Astrocyte of the cerebellum (primary cell): ENCODE data around the gene NSRP1.
A peak's percentile ranks its signal among the peaks of the same experiment; 100 is the strongest.

Experiments used
- DNase-seq: peaks from one replicate; pipeline ENCODE4 v3.0.0-alpha.2; 2011; ENCODE audit warnings: low read depth
- H3K4me3 ChIP-seq: 2 replicates; pipeline ENCODE4 v1.5.1; 2011; ENCODE audit warnings: mild to moderate bottlenecking, low read depth, low read length, moderate library complexity
- CTCF ChIP-seq: IDR thresholded peaks from 2 replicates; pipeline ENCODE4 v1.5.1; 2012; ENCODE audit warnings: low read length, low read depth, moderate library complexity, mild to moderate bottlenecking; ENCODE audit errors: missing control alignments
- in situ Hi-C: cut with HindIII; loops from 2 replicates; pipeline ENCODE4 v1.10.0; 2017; ENCODE audit warnings: low sequenced_read_pairs

Gene NSRP1

GRCh38 chr17:30232824-30233427 is 116.3 kb downstream of the NSRP1 start:
- no peak for TF ChIP-seq CTCF
- in situ Hi-C loops: loop anchor here (5.0 kb wide), 1 partner anchor 94 kb away; no protein-coding TSS in a partner anchor
- no peak for DNase-seq

GRCh38 chr17:30234296-30234695 is 117.7 kb downstream of the NSRP1 start:
- in situ Hi-C loops: loop anchor here (5.0 kb wide), 1 partner anchor 93 kb away; no protein-coding TSS in a partner anchor
- DNase-seq: no peak
- no peak for TF ChIP-seq CTCF
- no peak overlapping the region for H3K4me3 ChIP-seq

More at GRCh38 chr17:30232824-30233427, 116.3 kb downstream of the NSRP1 start:
- H3K4me3 ChIP-seq: no peak overlapping the region

DNA sequence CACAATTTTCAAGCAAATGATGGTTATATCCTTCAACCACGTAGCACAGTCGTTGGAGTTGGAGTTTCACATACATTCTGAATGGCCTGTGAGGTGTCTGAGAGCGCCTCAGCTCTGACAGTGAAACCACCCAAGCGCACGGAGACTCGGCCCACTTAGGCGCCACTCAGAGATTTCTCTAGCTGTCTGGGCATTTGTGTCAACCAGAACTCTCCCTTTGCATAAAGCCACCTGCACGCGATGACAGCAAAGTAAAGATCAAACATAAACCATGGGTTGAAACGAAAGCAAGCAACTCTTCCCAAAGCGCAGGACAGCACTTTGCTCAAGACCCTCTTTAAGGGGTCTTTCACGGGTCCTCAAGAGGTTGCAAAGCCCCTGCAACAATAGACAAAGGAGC is 118.3 kb downstream of the NSRP1 start:
- no peak for DNase-seq
- H3K4me3 ChIP-seq: peak overlapping the region; percentile 39
- no peak for TF ChIP-seq CTCF
- in situ Hi-C loops: loop anchor here (5.0 kb wide), 1 partner anchor 92 kb away; no protein-coding TSS in a partner anchor

DNA sequence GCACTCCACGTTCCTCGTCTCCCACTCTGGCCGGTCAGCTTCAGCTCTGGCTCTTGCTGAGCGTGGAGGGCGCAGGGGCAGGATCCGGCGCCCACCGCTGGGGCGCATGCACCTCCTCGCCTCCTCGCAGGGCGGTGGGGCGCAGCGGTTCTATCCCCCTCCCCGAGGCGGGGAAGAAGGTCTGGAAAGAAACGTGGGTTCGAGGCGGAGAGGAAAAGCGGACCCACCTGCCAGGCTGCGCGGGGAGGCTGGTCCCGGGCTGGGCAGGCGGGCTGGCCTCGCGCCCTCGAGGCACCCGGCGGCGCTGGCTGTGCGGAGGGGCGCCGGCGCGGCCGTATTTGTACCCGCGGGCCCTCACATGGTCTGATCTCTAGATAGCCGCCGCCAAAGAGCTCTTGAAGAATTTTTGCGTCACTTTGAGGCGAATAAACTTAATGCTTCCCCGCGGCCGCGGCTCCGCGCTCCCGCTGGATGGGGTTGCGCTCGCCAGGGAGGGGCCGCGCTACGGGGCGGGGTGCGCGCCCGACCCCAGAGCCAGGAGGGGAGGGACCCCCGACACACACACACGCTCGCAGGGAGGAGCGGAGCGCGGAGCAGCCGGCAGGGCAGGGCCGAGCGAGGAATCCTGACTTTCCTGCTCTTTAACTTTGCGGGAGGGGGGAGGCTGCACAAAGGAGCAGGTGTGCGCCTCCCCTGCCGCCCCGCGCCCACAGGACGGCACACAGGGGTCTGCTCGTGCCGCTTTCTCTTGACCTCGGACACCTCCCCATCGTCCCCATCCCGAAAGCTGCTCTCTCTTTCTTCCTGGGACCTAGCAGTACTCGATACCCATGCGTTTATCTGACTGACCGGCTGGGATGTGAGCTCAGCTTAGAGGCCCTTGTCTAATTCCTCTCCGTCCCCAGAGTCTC is 119.0 kb downstream of the NSRP1 start, which contains the start of gene SLC6A4:
Gene SLC6A4, minus strand, starts transcription at position 312 of the 911 bp plus-strand sequence. CDS start 13,739 bp downstream, outside the sequence.
- H3K4me3 ChIP-seq: peak within 1 kb of the TSS; percentile 39
- no peak for DNase-seq
- TF ChIP-seq CTCF: no peak
- in situ Hi-C loops: no loop called here
